PC-3 (cell line): ENCODE results near the gene ZSWIM4. TPM values are rescaled to one million over a fixed set of nuclear protein-coding genes. Genes with fewer than 3 reads are reported as not detected.

Source experiments
- ATAC-seq: fragments of 200-7000 bp; cut with Tn5 transposase; 2 replicates; pipeline ENCODE4 v1.9.1; 2020; ENCODE audit warnings: mild to moderate bottlenecking, moderate library complexity
- BruUV-seq: library from RNA; stranded (reverse); fragments of 400-500 nt; replicated peaks from 2 replicates; lab custom pipeline; 2021; lab: Mats Ljungman, UMichigan
- CTCF ChIA-PET: fragments of 300-600 bp; sonication (Branson Sonifier 250); formaldehyde crosslinking; loops from one replicate; lab custom pipeline; 2022; ENCODE audit warnings: antibody characterized with exemption; lab: Charles Lee
- POLR2A ChIA-PET: fragments of 300-600 bp; sonication (Branson Sonifier 250); formaldehyde crosslinking; loops from one replicate; lab custom pipeline; 2022; ENCODE audit warnings: antibody characterized with exemption; ENCODE audit not compliant: unreplicated experiment; lab: Charles Lee
- DNase-seq: peaks from one replicate; pipeline ENCODE4 v3.0.0-alpha.2; 2015
- H2AFZ ChIP-seq: fragments of 300-600 bp; sonication (generic); 2 replicates; pipeline ENCODE4 v1.6.0; 2016; ENCODE audit warnings: antibody characterized with exemption, low read length
- H3F3A ChIP-seq: fragments of 300-600 bp; sonication (generic); one replicate; pipeline ENCODE4 v1.6.0; 2017; ENCODE audit warnings: antibody characterized with exemption, low read length, control low read depth, mild to moderate bottlenecking; ENCODE audit not compliant: unreplicated experiment
- H3K27ac ChIP-seq: fragments of 300-600 bp; sonication (generic); 2 replicates; pipeline ENCODE4 v1.5.1; 2016; ENCODE audit warnings: mild to moderate bottlenecking, low read length
- H3K27me3 ChIP-seq: fragments of 300-600 bp; sonication (generic); 2 replicates; pipeline ENCODE4 v1.6.1; 2016; ENCODE audit warnings: low read length, mixed read lengths
- H3K36me3 ChIP-seq: fragments of 300-600 bp; sonication (generic); 2 replicates; pipeline ENCODE4 v1.6.1; 2016; ENCODE audit warnings: low read depth, mixed run types, low read length, mixed read lengths
- H3K4me1 ChIP-seq: fragments of 300-600 bp; sonication (generic); 2 replicates; pipeline ENCODE4 v1.5.1; 2016; ENCODE audit warnings: low read length; ENCODE audit not compliant: insufficient read depth
- H3K4me2 ChIP-seq: fragments of 300-600 bp; sonication (generic); 2 replicates; pipeline ENCODE4 v1.6.0; 2016; ENCODE audit warnings: low read length
- H3K4me3 ChIP-seq: fragments of 300-600 bp; sonication (generic); 2 replicates; pipeline ENCODE4 v1.5.1; 2016; ENCODE audit warnings: mild to moderate bottlenecking, low read length, mixed read lengths
- H3K79me2 ChIP-seq: fragments of 300-600 bp; sonication (generic); 2 replicates; pipeline ENCODE4 v1.6.1; 2017; ENCODE audit warnings: low read length, mixed read lengths
- H3K9ac ChIP-seq: fragments of 300-600 bp; sonication (generic); 2 replicates; pipeline ENCODE4 v1.6.0; 2016; ENCODE audit warnings: mild to moderate bottlenecking, low read length
- H3K9me2 ChIP-seq: fragments of 300-600 bp; sonication (generic); replicated peaks from 2 replicates; pipeline ENCODE4 v1.6.1; 2016; ENCODE audit warnings: mixed run types, low read length, mixed read lengths
- H3K9me3 ChIP-seq: fragments of 300-600 bp; sonication (generic); 2 replicates; pipeline ENCODE4 v1.6.1; 2016; ENCODE audit warnings: low read length, mixed read lengths
- H4K20me1 ChIP-seq: fragments of 300-600 bp; sonication (generic); 2 replicates; pipeline ENCODE4 v1.6.1; 2016; ENCODE audit warnings: low read length, mixed read lengths
- CTCF ChIP-seq: fragments of 300-600 bp; sonication (generic); conservative IDR thresholded peaks from 2 replicates; pipeline ENCODE4 v1.5.1; 2017; ENCODE audit warnings: antibody characterized with exemption, low read depth, mild to moderate bottlenecking, low read length
- EZH2 ChIP-seq: fragments of 300-600 bp; sonication (generic); IDR thresholded peaks from one replicate; pipeline ENCODE4 v1.6.1; 2017; ENCODE audit warnings: antibody characterized with exemption, mild to moderate bottlenecking, low read length; ENCODE audit not compliant: unreplicated experiment
- EZH2phosphoT487 ChIP-seq: fragments of 300-600 bp; sonication (generic); IDR thresholded peaks from 2 replicates; pipeline ENCODE4 v1.6.1; 2018; ENCODE audit warnings: mild to moderate bottlenecking, antibody characterized with exemption, low read length, borderline replicate concordance
- intact Hi-C: fragments of 100-400 bp; cut with micrococcal nuclease; formaldehyde crosslinking; loops from 2 replicates; pipeline ENCODE4 v1.9.0; 2023
- total RNA-seq: library from RNA; depleted of rRNA; stranded (reverse); fragments of >200 nt; gene quantifications from 2 replicates; pipeline ENCODE4 v1.2.3, GENCODE V29; 2014

The ZSWIM4 gene
- total RNA-seq, 1 experiment from 2014 or later = 8.0 TPM

GRCh38 chr19:13868663-13869062 is 73.4 kb downstream of the ZSWIM4 start:
- H3K9me2 ChIP-seq = no peaks in the 10 kb centered on the region

GRCh38 chr19:13869281-13869680 is 74.0 kb downstream of the ZSWIM4 start:
- POLR2A ChIA-PET = no interaction called here
- H3F3A ChIP-seq = peaks cover 3% of the 10 kb centered on the region
- H3K27me3 ChIP-seq = no peaks in the 10 kb centered on the region
- no peak overlapping the region for H3K4me3 ChIP-seq
- intact Hi-C loops = no loop called here
- no peaks in the 10 kb centered on the region for H4K20me1 ChIP-seq
- no peak for ATAC-seq
- no peaks in the 10 kb centered on the region; the same call in 1 of the 2 replicates for H3K4me1 ChIP-seq
- H3K79me2 ChIP-seq = no peaks in the 10 kb centered on the region
- H3K9me3 ChIP-seq = no peaks in the 10 kb centered on the region
- no peak overlapping the region for H2AFZ ChIP-seq
- no peak for DNase-seq
- no peak overlapping the region for H3K4me2 ChIP-seq
- no peak overlapping the region for H3K9ac ChIP-seq
- H3K9me2 ChIP-seq = no peaks in the 10 kb centered on the region
- no TSS peak for BruUV-seq
- no peak overlapping the region for H3K27ac ChIP-seq
- TF ChIP-seq EZH2 (no peak), CTCF (no peak), EZH2phosphoT487 (no peak)
- no peaks in the 10 kb centered on the region for H3K36me3 ChIP-seq
- CTCF ChIA-PET = no interaction called here

More at GRCh38 chr19:13868663-13869062, 73.4 kb downstream of the ZSWIM4 start:
- Histone ChIP-seq H3K9me3 (no peaks in the 10 kb centered on the region), H3K4me2 (no peak overlapping the region), H2AFZ (no peak overlapping the region), H3K9ac (no peak overlapping the region), H3K36me3 (no peaks in the 10 kb centered on the region), H4K20me1 (no peaks in the 10 kb centered on the region), H3F3A (peaks cover 4% of the 10 kb centered on the region), H3K79me2 (no peaks in the 10 kb centered on the region), H3K4me1 (no peaks in the 10 kb centered on the region; the same call in 1 of the 2 replicates), H3K27me3 (no peaks in the 10 kb centered on the region), H3K4me3 (no peak overlapping the region), H3K27ac (no peak overlapping the region)
- TF ChIP-seq EZH2 (no peak), CTCF (no peak), EZH2phosphoT487 (no peak)
- no TSS peak for BruUV-seq
- POLR2A ChIA-PET = no interaction called here
- ATAC-seq (no peak), DNase-seq (no peak)
- intact Hi-C loops = no loop called here
- CTCF ChIA-PET = no interaction called here

GRCh38 chr19:13870873-13871272 is 75.6 kb downstream of the ZSWIM4 start:
- H3K4me2 ChIP-seq = no peak overlapping the region
- H3F3A ChIP-seq = no peaks in the 10 kb centered on the region
- H2AFZ ChIP-seq = no peak overlapping the region
- BruUV-seq = no TSS peak
- H3K9me3 ChIP-seq = no peaks in the 10 kb centered on the region
- H3K79me2 ChIP-seq = no peaks in the 10 kb centered on the region
- H3K4me3 ChIP-seq = no peak overlapping the region
- H4K20me1 ChIP-seq = no peaks in the 10 kb centered on the region
- no peaks in the 10 kb centered on the region for H3K9me2 ChIP-seq
- ATAC-seq = no peak
- ChIA-PET POLR2A (no interaction called here), CTCF (no interaction called here)
- intact Hi-C loops = no loop called here
- H3K27ac ChIP-seq = no peak overlapping the region
- H3K9ac ChIP-seq = no peak overlapping the region
- no peaks in the 10 kb centered on the region for H3K4me1 ChIP-seq
- H3K27me3 ChIP-seq = no peaks in the 10 kb centered on the region
- TF ChIP-seq EZH2phosphoT487 (no peak), EZH2 (no peak), CTCF (no peak)
- H3K36me3 ChIP-seq = no peaks in the 10 kb centered on the region
- no peak for DNase-seq
